Mesenchymal stem cell (in vitro differentiated cells and primary cell): ENCODE measurements around the gene TEX101.

Source experiments
- DNase-seq: peaks from one replicate; pipeline ENCODE4 v3.0.0-alpha.2; 2013
- H2AFZ ChIP-seq: one replicate; pipeline ENCODE4 v1.6.1; 2013; ENCODE audit warnings: low read depth, mild to moderate bottlenecking, control low read depth, inconsistent platforms, low read length, moderate library complexity
- H2AK5ac ChIP-seq: 2 replicates; pipeline ENCODE4 v1.6.1; 2013; ENCODE audit warnings: low read length, moderate library complexity, mild to moderate bottlenecking, inconsistent platforms; ENCODE audit not compliant: severe bottlenecking
- H2BK120ac ChIP-seq: one replicate; pipeline ENCODE4 v1.6.1; 2013; ENCODE audit warnings: low read depth, mild to moderate bottlenecking, inconsistent platforms, low read length, moderate library complexity
- H2BK12ac ChIP-seq, 2 experiments: one replicate each; pipeline ENCODE4 v1.6.1; 2013; ENCODE audit warnings: inconsistent platforms in 2 of 2, low read length in 2 of 2, mild to moderate bottlenecking in 2 of 2, moderate library complexity in 2 of 2, control low read depth in 1 of 2
- H2BK15ac ChIP-seq: one replicate; pipeline ENCODE4 v1.6.1; 2013; ENCODE audit warnings: mild to moderate bottlenecking, low read depth, inconsistent platforms; ENCODE audit not compliant: poor library complexity, severe bottlenecking
- H2BK5ac ChIP-seq: 2 replicates; pipeline ENCODE4 v1.6.1; 2013; ENCODE audit warnings: low read depth, mild to moderate bottlenecking, low read length, control low read depth, inconsistent platforms; ENCODE audit not compliant: poor library complexity, severe bottlenecking
- H3K14ac ChIP-seq, 2 experiments: one replicate each; pipeline ENCODE4 v1.6.1; 2013; ENCODE audit warnings: inconsistent platforms in 2 of 2, low read length in 2 of 2, control low read depth in 1 of 2, mild to moderate bottlenecking in 1 of 2, moderate library complexity in 1 of 2
- H3K18ac ChIP-seq, 2 experiments: one replicate each; pipeline ENCODE4 v1.6.1; 2013; ENCODE audit warnings: inconsistent platforms in 2 of 2, low read length in 2 of 2, control low read depth in 1 of 2, low read depth in 1 of 2, mild to moderate bottlenecking in 1 of 2
- H3K23ac ChIP-seq, 2 experiments: one replicate each; pipeline ENCODE4 v1.6.1; 2013; ENCODE audit warnings: inconsistent platforms in 2 of 2, low read length in 2 of 2, mild to moderate bottlenecking in 2 of 2, moderate library complexity in 2 of 2, control low read depth in 1 of 2
- H3K27ac ChIP-seq: 2 replicates; pipeline ENCODE4 v1.5.1; 2013; ENCODE audit warnings: mild to moderate bottlenecking, moderate library complexity, low read length, control low read depth, inconsistent platforms; ENCODE audit not compliant: poor library complexity, severe bottlenecking
- H3K27me3 ChIP-seq, 2 experiments: 2 replicates each; pipeline versions ENCODE4 v1.6.1 to v1.7.0; 2013; ENCODE audit warnings: low read length in 2 of 2, mild to moderate bottlenecking in 2 of 2, moderate library complexity in 2 of 2, control low read depth in 1 of 2, inconsistent platforms in 1 of 2; ENCODE audit not compliant: control insufficient read depth in 1 of 2, insufficient read depth in 1 of 2
- H3K36me3 ChIP-seq, 2 experiments: 2 replicates each; pipeline versions ENCODE4 v1.6.1 to v1.7.0; 2013; ENCODE audit warnings: low read length in 2 of 2, control low read depth in 1 of 2, inconsistent platforms in 1 of 2, low read depth in 1 of 2, mild to moderate bottlenecking in 1 of 2; ENCODE audit not compliant: insufficient read depth in 2 of 2, control insufficient read depth in 1 of 2
- H3K4ac ChIP-seq, 2 experiments: one replicate each; pipeline ENCODE4 v1.6.1; 2013; ENCODE audit warnings: inconsistent platforms in 2 of 2, low read length in 2 of 2, mild to moderate bottlenecking in 2 of 2, moderate library complexity in 2 of 2, control low read depth in 1 of 2, low read depth in 1 of 2
- H3K4me1 ChIP-seq: 2 replicates; pipeline ENCODE4 v1.6.1; 2013; ENCODE audit warnings: low read depth, low read length, control low read depth; ENCODE audit not compliant: control insufficient read depth, insufficient read depth
- H3K4me2 ChIP-seq: 2 replicates; pipeline ENCODE4 v1.6.1; 2013; ENCODE audit warnings: low read length, mild to moderate bottlenecking, inconsistent platforms; ENCODE audit not compliant: poor library complexity, severe bottlenecking
- H3K4me3 ChIP-seq, 2 experiments: 2 replicates each; pipeline versions ENCODE4 v1.5.1 to v1.7.0; 2013; ENCODE audit warnings: low read length in 2 of 2, mild to moderate bottlenecking in 2 of 2, control low read depth in 1 of 2, low read depth in 1 of 2; ENCODE audit not compliant: insufficient read depth in 1 of 2
- H3K79me1 ChIP-seq: replicated peaks from 2 replicates; pipeline ENCODE4 v1.6.1; 2013; ENCODE audit warnings: mild to moderate bottlenecking, control low read depth, low read length, inconsistent platforms; ENCODE audit not compliant: poor library complexity, severe bottlenecking
- H3K9ac ChIP-seq: 2 replicates; pipeline ENCODE4 v1.7.0; 2013; ENCODE audit warnings: mild to moderate bottlenecking, low read length, moderate library complexity
- H3K9me3 ChIP-seq: 2 replicates; pipeline ENCODE4 v1.7.0; 2013; ENCODE audit warnings: mild to moderate bottlenecking, low read length; ENCODE audit not compliant: control insufficient read depth
- H4K8ac ChIP-seq: one replicate; pipeline ENCODE4 v1.6.1; 2013; ENCODE audit warnings: inconsistent platforms, mild to moderate bottlenecking, low read length, moderate library complexity
- H4K91ac ChIP-seq: one replicate; pipeline ENCODE4 v1.6.1; 2013; ENCODE audit warnings: mild to moderate bottlenecking, low read length, inconsistent platforms
- WGBS: methylation state at CpG from one replicate; pipeline ENCODE4 v1.1.7; 2013; ENCODE audit warnings: mixed read lengths; 5-methylcytosine and 5-hydroxymethylcytosine counted together

Gene TEX101

GRCh38 chr19:43430142-43430710 lies 15.5 kb downstream of the TEX101 start:
- Histone ChIP-seq H3K27me3 (no peaks in the 10 kb centered on the region), H3K4me3 (no peak overlapping the region), H2AFZ (no peak overlapping the region), H3K9me3 (no peaks in the 10 kb centered on the region), H2BK5ac (no peak overlapping the region), H2BK12ac (no peak overlapping the region), H3K36me3 (no peaks in the 10 kb centered on the region), H3K4ac (no peak overlapping the region), H3K23ac (no peak overlapping the region), H3K18ac (no peak overlapping the region), H3K9ac (no peak overlapping the region), H4K8ac (no peak overlapping the region), H2BK15ac (no peak overlapping the region), H3K4me2 (no peak overlapping the region), H3K27ac (no peak overlapping the region), H2BK120ac (no peak overlapping the region), H3K4me1 (no peaks in the 10 kb centered on the region), H4K91ac (no peak overlapping the region), H3K79me1 (no peaks in the 10 kb centered on the region), H2AK5ac (no peak overlapping the region), H3K14ac (no peak overlapping the region)
- no peak for DNase-seq
- 81% methylated on average over 5 of the region's 6 CpGs for WGBS

GRCh38 chr19:43430976-43431375 lies 16.3 kb downstream of the TEX101 start:
- Histone ChIP-seq H2BK15ac (no peak overlapping the region), H3K79me1 (no peaks in the 10 kb centered on the region), H2AFZ (no peak overlapping the region), H3K14ac (no peak overlapping the region), H2BK120ac (no peak overlapping the region), H3K4ac (no peak overlapping the region), H3K4me2 (no peak overlapping the region), H2BK12ac (no peak overlapping the region), H3K27me3 (peaks cover 0 to 2% of the 10 kb centered on the region in 2 experiments), H3K36me3 (no peaks in the 10 kb centered on the region), H3K4me1 (no peaks in the 10 kb centered on the region), H2BK5ac (no peak overlapping the region), H3K9me3 (no peaks in the 10 kb centered on the region), H3K23ac (no peak overlapping the region), H3K9ac (no peak overlapping the region), H4K8ac (no peak overlapping the region), H4K91ac (no peak overlapping the region), H2AK5ac (no peak overlapping the region), H3K4me3 (no peak overlapping the region), H3K27ac (no peak overlapping the region), H3K18ac (no peak overlapping the region)
- DNase-seq = no peak
- 92% methylated on average over 8 of the region's 9 CpGs for WGBS

- 60% methylated on average over 1 of the region's 2 CpGs for WGBS
- H3K4me3 ChIP-seq = no peak overlapping the region
- H2BK12ac ChIP-seq = no peak overlapping the region
- no peaks in the 10 kb centered on the region for H3K79me1 ChIP-seq
- H3K27ac ChIP-seq = no peak overlapping the region
- no peak overlapping the region for H2BK15ac ChIP-seq
- no peak overlapping the region for H3K9ac ChIP-seq
- no peak overlapping the region for H2BK5ac ChIP-seq
- no peaks in the 10 kb centered on the region for H3K9me3 ChIP-seq
- peaks cover 0 to 5% of the 10 kb centered on the region in 2 experiments for H3K27me3 ChIP-seq
- no peaks in the 10 kb centered on the region for H3K4me1 ChIP-seq
- no peak overlapping the region for H4K91ac ChIP-seq
- H2BK120ac ChIP-seq = no peak overlapping the region
- H4K8ac ChIP-seq = no peak overlapping the region
- no peak for DNase-seq
- no peak overlapping the region for H3K4me2 ChIP-seq
- no peaks in the 10 kb centered on the region for H3K36me3 ChIP-seq
- H3K4ac ChIP-seq = no peak overlapping the region
- no peak overlapping the region for H2AFZ ChIP-seq
- no peak overlapping the region for H3K23ac ChIP-seq
- no peak overlapping the region for H3K18ac ChIP-seq
- no peak overlapping the region for H2AK5ac ChIP-seq
- H3K14ac ChIP-seq = no peak overlapping the region
Observed at GRCh38 chr19:43433358-43433673, 18.6 kb downstream of the TEX101 start.

GRCh38 chr19:43433689-43434088 lies 19.0 kb downstream of the TEX101 start:
- H3K4ac ChIP-seq = no peak overlapping the region
- H4K8ac ChIP-seq = no peak overlapping the region
- H2BK15ac ChIP-seq = no peak overlapping the region
- no peak overlapping the region for H2BK5ac ChIP-seq
- H3K79me1 ChIP-seq = no peaks in the 10 kb centered on the region
- H3K9ac ChIP-seq = no peak overlapping the region
- H2AFZ ChIP-seq = no peak overlapping the region
- H3K4me2 ChIP-seq = no peak overlapping the region
- peaks cover 0 to 5% of the 10 kb centered on the region in 2 experiments for H3K27me3 ChIP-seq
- H2AK5ac ChIP-seq = no peak overlapping the region
- no peak overlapping the region for H2BK12ac ChIP-seq
- H4K91ac ChIP-seq = no peak overlapping the region
- no peak overlapping the region for H3K27ac ChIP-seq
- no peaks in the 10 kb centered on the region for H3K4me1 ChIP-seq
- no peak overlapping the region for H3K23ac ChIP-seq
- H2BK120ac ChIP-seq = no peak overlapping the region
- no peaks in the 10 kb centered on the region for H3K9me3 ChIP-seq
- H3K36me3 ChIP-seq = no peaks in the 10 kb centered on the region
- H3K4me3 ChIP-seq = no peak overlapping the region
- H3K14ac ChIP-seq = no peak overlapping the region
- WGBS = 81% methylated on average over 5 of the region's 6 CpGs
- DNase-seq = no peak
- H3K18ac ChIP-seq = no peak overlapping the region
